NCI-H1105 (cell line): ENCODE measurements around the gene TRNP1.
"Not testable (repeated sequence)": the region's sequence is repeated elsewhere in the genome, so short reads cannot be mapped to it uniquely, and the experiment has no call there.

Source experiments
- DNase-seq: peaks from one replicate; lab custom pipeline; 2025; lab: John Stamatoyannopoulos, UW

Gene TRNP1

GRCh38 chr1:26972821-26973220 is 20.7 kb upstream of the TRNP1 start:
- no peak for DNase-seq

- DNase-seq = no peak
Measured at GRCh38 chr1:26976621-26977510, 16.6 kb upstream of the TRNP1 start.

- DNase-seq = no peak
Measured at GRCh38 chr1:26978901-26979300, 14.6 kb upstream of the TRNP1 start.

- no peak for DNase-seq
Measured at GRCh38 chr1:26981146-26981846, 12.2 kb upstream of the TRNP1 start.

- no peak for DNase-seq
Measured at GRCh38 chr1:26983863-26984262, 9.6 kb upstream of the TRNP1 start.

GRCh38 chr1:26984291-26984690 is 9.2 kb upstream of the TRNP1 start:
- DNase-seq = no peak

GRCh38 chr1:26986658-26987057 is 6.8 kb upstream of the TRNP1 start:
- DNase-seq = no peak

- DNase-seq = not testable (repeated sequence)
Measured at GRCh38 chr1:26989403-26990109, 3.9 kb upstream of the TRNP1 start.

- DNase-seq = no peak
Measured at GRCh38 chr1:26991310-26992116, 2.0 kb upstream of the TRNP1 start.

- peak; percentile 23 for DNase-seq
Measured at GRCh38 chr1:26994020-26994786, 711 bp downstream of the TRNP1 start.

- DNase-seq = peak; percentile 9
Measured at GRCh38 chr1:26994787-26995517, 1.5 kb downstream of the TRNP1 start.

GRCh38 chr1:26996024-26996423 is 2.5 kb downstream of the TRNP1 start:
- DNase-seq = no peak

- DNase-seq = no peak
Measured at GRCh38 chr1:26996665-26997064, 3.2 kb downstream of the TRNP1 start.

GRCh38 chr1:26998429-26999300 is 5.2 kb downstream of the TRNP1 start:
- DNase-seq = no peak

GRCh38 chr1:26999440-26999987 is 6.0 kb downstream of the TRNP1 start:
- no peak for DNase-seq

GRCh38 chr1:27000090-27000816 is 6.8 kb downstream of the TRNP1 start:
- DNase-seq = no peak

- DNase-seq = no peak
Measured at GRCh38 chr1:27000817-27001460, 7.4 kb downstream of the TRNP1 start.
